Measurements from ENCODE around the gene CMTR1. TPM values are rescaled to one million over a fixed set of nuclear protein-coding genes. Genes with fewer than 3 reads are reported as not detected.

The CMTR1 gene
- total and polyA plus RNA-seq, 10 of the 15 experiments (the other 5 are each of a cell fraction or from before 2014, with no cell fraction given) = 2.7 to 67.0 (median 46.2) TPM

DNA sequence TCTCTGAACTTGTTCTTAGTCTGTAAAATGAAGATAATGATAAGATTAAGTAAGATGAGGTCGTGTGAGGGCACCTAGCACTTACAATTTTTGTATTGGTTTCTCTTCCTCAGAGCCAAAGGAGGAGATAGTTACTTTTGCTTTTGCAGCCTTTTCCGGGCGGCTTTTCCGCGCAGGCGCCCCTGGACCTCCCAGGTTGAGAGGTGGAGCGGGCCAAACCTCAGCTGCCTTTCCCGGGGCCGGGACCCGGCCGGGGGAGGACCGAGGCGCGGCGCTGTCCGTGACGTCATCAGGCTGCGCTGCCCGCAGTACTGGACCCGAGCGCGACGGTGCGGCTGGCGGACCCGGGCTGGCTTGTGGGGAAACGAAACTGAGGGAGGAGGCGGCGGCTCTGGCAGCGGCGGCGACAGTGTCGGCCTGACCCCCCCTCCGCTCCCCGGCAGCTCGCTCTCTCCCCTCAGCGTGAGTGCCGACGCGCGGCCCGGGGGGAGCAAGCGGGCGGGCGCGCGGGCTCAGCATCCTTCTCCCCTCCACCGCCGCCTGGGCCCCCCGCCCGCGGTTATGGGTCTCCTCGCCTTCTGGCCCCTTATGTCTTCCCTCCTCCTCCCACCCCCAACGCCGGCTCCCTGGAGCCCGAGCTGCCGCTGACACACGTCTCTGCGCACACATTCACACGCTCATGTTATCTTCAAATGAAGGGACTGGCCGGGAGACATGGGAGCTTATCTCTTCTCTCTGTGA lies at the start of gene CMTR1 (continued):
- TF ChIP-seq DPF2 (IDR thresholded peaks at IDR 0.05) (peak; percentile 81), TCF3 (IDR thresholded peaks at IDR 0.05; ENCODE audit: borderline replicate concordance, insufficient read depth, low read depth, low read length) (0 out of 2 replicates have a peak, but pooled peaks have one; percentile 68), POLR2AphosphoS5 (IDR thresholded peaks at IDR 0.05; ENCODE audit: low read length) (peak; percentile 64), SUPT20H (IDR thresholded peaks at IDR 0.05; ENCODE audit: borderline replicate concordance, control insufficient read depth, low read depth, low read length) (no peak), RELA (IDR thresholded peaks at IDR 0.05; ENCODE audit: borderline replicate concordance, partially characterized antibody) (peak; percentile 85), FOXK2 (IDR thresholded peaks at IDR 0.05) (0 out of 2 replicates have a peak, but pooled peaks have one; percentile 17), KDM1A (IDR thresholded peaks at IDR 0.05; ENCODE audit: borderline replicate concordance) (no peak), SMARCA5 (IDR thresholded peaks at IDR 0.05) (no peak), TCF7 (IDR thresholded peaks at IDR 0.05; ENCODE audit: borderline replicate concordance) (no peak), NR2C2 (IDR thresholded peaks at IDR 0.05; ENCODE audit: borderline replicate concordance, control insufficient read depth, insufficient read length, low read depth) (no peak), SIN3A (IDR thresholded peaks at IDR 0.05; ENCODE audit: low read depth, low read length) (peak; percentile 87), CREM (IDR thresholded peaks at IDR 0.05; ENCODE audit: low read depth) (peak; percentile 100), TAF1 (IDR thresholded peaks at IDR 0.05; ENCODE audit: borderline replicate concordance, low read depth, low read length) (peak; percentile 74), NFYB (IDR thresholded peaks at IDR 0.05; ENCODE audit: insufficient read depth, low read depth, low read length) (no peak), BACH1 (IDR thresholded peaks at IDR 0.05; ENCODE audit: borderline replicate concordance) (peak; percentile 74)
- TF ChIP-seq, protein P1, sequence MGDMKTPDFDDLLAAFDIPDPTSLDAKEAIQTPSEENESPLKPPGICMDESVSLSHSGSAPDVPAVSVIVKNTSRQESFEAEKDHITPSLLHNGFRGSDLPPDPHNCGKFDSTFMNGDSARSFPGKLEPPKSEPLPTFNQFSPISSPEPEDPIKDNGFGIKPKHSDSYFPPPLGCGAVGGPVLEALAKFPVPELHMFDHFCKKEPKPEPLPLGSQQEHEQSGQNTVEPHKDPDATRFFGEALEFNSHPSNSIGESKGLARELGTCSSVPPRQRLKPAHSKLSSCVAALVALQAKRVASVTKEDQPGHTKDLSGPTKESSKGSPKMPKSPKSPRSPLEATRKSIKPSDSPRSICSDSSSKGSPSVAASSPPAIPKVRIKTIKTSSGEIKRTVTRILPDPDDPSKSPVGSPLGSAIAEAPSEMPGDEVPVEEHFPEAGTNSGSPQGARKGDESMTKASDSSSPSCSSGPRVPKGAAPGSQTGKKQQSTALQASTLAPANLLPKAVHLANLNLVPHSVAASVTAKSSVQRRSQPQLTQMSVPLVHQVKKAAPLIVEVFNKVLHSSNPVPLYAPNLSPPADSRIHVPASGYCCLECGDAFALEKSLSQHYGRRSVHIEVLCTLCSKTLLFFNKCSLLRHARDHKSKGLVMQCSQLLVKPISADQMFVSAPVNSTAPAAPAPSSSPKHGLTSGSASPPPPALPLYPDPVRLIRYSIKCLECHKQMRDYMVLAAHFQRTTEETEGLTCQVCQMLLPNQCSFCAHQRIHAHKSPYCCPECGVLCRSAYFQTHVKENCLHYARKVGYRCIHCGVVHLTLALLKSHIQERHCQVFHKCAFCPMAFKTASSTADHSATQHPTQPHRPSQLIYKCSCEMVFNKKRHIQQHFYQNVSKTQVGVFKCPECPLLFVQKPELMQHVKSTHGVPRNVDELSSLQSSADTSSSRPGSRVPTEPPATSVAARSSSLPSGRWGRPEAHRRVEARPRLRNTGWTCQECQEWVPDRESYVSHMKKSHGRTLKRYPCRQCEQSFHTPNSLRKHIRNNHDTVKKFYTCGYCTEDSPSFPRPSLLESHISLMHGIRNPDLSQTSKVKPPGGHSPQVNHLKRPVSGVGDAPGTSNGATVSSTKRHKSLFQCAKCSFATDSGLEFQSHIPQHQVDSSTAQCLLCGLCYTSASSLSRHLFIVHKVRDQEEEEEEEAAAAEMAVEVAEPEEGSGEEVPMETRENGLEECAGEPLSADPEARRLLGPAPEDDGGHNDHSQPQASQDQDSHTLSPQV (IDR thresholded peaks at IDR 0.05) = no peak
- TF ChIP-seq, protein P2, sequence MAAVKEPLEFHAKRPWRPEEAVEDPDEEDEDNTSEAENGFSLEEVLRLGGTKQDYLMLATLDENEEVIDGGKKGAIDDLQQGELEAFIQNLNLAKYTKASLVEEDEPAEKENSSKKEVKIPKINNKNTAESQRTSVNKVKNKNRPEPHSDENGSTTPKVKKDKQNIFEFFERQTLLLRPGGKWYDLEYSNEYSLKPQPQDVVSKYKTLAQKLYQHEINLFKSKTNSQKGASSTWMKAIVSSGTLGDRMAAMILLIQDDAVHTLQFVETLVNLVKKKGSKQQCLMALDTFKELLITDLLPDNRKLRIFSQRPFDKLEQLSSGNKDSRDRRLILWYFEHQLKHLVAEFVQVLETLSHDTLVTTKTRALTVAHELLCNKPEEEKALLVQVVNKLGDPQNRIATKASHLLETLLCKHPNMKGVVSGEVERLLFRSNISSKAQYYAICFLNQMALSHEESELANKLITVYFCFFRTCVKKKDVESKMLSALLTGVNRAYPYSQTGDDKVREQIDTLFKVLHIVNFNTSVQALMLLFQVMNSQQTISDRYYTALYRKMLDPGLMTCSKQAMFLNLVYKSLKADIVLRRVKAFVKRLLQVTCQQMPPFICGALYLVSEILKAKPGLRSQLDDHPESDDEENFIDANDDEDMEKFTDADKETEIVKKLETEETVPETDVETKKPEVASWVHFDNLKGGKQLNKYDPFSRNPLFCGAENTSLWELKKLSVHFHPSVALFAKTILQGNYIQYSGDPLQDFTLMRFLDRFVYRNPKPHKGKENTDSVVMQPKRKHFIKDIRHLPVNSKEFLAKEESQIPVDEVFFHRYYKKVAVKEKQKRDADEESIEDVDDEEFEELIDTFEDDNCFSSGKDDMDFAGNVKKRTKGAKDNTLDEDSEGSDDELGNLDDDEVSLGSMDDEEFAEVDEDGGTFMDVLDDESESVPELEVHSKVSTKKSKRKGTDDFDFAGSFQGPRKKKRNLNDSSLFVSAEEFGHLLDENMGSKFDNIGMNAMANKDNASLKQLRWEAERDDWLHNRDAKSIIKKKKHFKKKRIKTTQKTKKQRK (IDR thresholded peaks at IDR 0.05; ENCODE audit: low read depth, low read length) = no peak
- TF ChIP-seq, protein P3, sequence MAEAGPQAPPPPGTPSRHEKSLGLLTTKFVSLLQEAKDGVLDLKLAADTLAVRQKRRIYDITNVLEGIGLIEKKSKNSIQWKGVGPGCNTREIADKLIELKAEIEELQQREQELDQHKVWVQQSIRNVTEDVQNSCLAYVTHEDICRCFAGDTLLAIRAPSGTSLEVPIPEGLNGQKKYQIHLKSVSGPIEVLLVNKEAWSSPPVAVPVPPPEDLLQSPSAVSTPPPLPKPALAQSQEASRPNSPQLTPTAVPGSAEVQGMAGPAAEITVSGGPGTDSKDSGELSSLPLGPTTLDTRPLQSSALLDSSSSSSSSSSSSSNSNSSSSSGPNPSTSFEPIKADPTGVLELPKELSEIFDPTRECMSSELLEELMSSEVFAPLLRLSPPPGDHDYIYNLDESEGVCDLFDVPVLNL (IDR thresholded peaks at IDR 0.05; ENCODE audit: low read depth, low read length) = no peak
- TF ChIP-seq, protein P4, sequence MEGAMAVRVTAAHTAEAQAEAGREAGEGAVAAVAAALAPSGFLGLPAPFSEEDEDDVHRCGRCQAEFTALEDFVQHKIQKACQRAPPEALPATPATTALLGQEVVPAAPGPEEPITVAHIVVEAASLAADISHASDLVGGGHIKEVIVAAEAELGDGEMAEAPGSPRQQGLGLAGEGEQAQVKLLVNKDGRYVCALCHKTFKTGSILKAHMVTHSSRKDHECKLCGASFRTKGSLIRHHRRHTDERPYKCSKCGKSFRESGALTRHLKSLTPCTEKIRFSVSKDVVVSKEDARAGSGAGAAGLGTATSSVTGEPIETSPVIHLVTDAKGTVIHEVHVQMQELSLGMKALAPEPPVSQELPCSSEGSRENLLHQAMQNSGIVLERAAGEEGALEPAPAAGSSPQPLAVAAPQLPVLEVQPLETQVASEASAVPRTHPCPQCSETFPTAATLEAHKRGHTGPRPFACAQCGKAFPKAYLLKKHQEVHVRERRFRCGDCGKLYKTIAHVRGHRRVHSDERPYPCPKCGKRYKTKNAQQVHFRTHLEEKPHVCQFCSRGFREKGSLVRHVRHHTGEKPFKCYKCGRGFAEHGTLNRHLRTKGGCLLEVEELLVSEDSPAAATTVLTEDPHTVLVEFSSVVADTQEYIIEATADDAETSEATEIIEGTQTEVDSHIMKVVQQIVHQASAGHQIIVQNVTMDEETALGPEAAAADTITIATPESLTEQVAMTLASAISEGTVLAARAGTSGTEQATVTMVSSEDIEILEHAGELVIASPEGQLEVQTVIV (IDR thresholded peaks at IDR 0.05; ENCODE audit: borderline replicate concordance, partially characterized antibody) = peak; percentile 33

Measured in GM12878 (cell line).